RWPE1 (cell line): ENCODE measurements around the gene EDEM3.

Experiments used
- CTCF ChIA-PET: fragments of 350-600 bp; sonication (Branson Sonifier 250); formaldehyde crosslinking; extraction: SDS; loops from one replicate; lab custom pipeline; 2021; lab: Yijun Ruan, JAX
- POLR2A ChIA-PET: fragments of 400-600 bp; formaldehyde crosslinking; extraction: SDS; loops from one replicate; lab custom pipeline; 2020; ENCODE audit warnings: antibody characterized with exemption; ENCODE audit not compliant: low non-redundant PET; lab: Yijun Ruan, JAX
- DNase-seq: peaks from one replicate; pipeline ENCODE4 v3.0.0; 2012; ENCODE audit warnings: low spot score
- H3K27ac ChIP-seq: fragments of 450-650 bp; 2 replicates; pipeline ENCODE4 v1.5.1; 2017
- CTCF ChIP-seq: fragments of 450-650 bp; conservative IDR thresholded peaks from 2 replicates; pipeline ENCODE4 v1.5.1; 2017; ENCODE audit warnings: low read depth, mild to moderate bottlenecking

Gene EDEM3

GRCh38 chr1:184644771-184645170 is 109.9 kb downstream of the EDEM3 start:
- H3K27ac ChIP-seq = no peak overlapping the region
- ChIA-PET POLR2A (no interaction called here), CTCF (interaction anchor here (0.6 kb wide), 1 partner anchor 56 kb away, joined by 4 read pairs; no protein-coding TSS in a partner anchor)
- TF ChIP-seq CTCF = no peak
- no peak for DNase-seq

GRCh38 chr1:184643661-184644060 is 111.0 kb downstream of the EDEM3 start:
- H3K27ac ChIP-seq = no peak overlapping the region
- no peak for TF ChIP-seq CTCF
- no peak for DNase-seq
- ChIA-PET POLR2A (no interaction called here), CTCF (no interaction called here)

- DNase-seq = no peak
- no peak for TF ChIP-seq CTCF
- CTCF ChIA-PET = interaction anchor here (0.5 kb wide), 1 partner anchor 50 kb away, joined by 7 read pairs; no protein-coding TSS in a partner anchor
- POLR2A ChIA-PET = no interaction called here
- H3K27ac ChIP-seq = no peak overlapping the region
Observed at GRCh38 chr1:184641894-184642293, 112.8 kb downstream of the EDEM3 start.

- no peak for TF ChIP-seq CTCF
- H3K27ac ChIP-seq = no peak overlapping the region
- POLR2A ChIA-PET = no interaction called here
- no peak for DNase-seq
- CTCF ChIA-PET = no interaction called here
Observed at GRCh38 chr1:184640505-184640904, 114.2 kb downstream of the EDEM3 start.
